Measurements from ENCODE around the gene BAIAP2L1. TPM values are rescaled to one million over a fixed set of nuclear protein-coding genes. Genes with fewer than 3 reads are reported as not detected.

Gene BAIAP2L1
- total RNA-seq, 1 donor from 2014 or later = 2.1 TPM

DNA sequence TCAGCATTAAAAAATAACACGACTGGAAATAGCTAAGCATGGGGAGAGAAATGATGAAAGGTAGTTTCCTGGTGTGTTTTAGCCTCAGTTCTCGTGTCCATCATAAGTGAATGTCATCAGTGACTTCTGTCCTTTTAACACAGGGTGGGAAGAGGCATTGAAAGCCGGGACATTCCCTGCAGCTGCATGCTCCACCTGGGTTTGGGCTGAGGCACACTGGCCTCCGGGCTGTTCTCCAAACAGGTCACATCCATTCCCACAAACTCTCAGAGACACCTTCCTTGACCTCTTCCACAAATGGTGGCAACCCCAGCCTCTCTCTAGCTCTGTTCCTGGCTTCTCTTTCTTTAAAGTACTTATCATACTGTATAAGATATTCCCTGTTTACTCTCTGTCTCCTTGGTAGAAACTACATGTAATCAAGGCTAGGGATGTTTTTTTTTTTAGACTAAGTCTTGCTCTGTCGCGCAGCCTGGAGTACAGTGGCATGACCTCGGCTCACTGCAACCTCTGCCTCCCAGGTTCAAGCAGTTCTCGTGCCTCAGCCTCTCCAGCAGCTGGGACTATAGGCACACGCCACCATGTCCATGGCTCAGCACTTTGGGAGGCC lies 22.6 kb downstream of the BAIAP2L1 start:
- Histone ChIP-seq H3K4me1 (no peaks in the 10 kb centered on the region), H3K27ac (replicated peaks) (no peak overlapping the region), H3K27me3 (ENCODE audit: low read depth) (no peaks in the 10 kb centered on the region), H3K4me3 (no peak overlapping the region), H3K9me3 (replicated peaks) (no peaks in the 10 kb centered on the region), H3K36me3 (no peaks in the 10 kb centered on the region)
- intact Hi-C loops (cut with micrococcal nuclease) = no loop called here
- TF ChIP-seq, protein P1, sequence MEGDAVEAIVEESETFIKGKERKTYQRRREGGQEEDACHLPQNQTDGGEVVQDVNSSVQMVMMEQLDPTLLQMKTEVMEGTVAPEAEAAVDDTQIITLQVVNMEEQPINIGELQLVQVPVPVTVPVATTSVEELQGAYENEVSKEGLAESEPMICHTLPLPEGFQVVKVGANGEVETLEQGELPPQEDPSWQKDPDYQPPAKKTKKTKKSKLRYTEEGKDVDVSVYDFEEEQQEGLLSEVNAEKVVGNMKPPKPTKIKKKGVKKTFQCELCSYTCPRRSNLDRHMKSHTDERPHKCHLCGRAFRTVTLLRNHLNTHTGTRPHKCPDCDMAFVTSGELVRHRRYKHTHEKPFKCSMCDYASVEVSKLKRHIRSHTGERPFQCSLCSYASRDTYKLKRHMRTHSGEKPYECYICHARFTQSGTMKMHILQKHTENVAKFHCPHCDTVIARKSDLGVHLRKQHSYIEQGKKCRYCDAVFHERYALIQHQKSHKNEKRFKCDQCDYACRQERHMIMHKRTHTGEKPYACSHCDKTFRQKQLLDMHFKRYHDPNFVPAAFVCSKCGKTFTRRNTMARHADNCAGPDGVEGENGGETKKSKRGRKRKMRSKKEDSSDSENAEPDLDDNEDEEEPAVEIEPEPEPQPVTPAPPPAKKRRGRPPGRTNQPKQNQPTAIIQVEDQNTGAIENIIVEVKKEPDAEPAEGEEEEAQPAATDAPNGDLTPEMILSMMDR (IDR thresholded peaks at IDR 0.05; ENCODE audit: borderline replicate concordance) = no peak
- no peak for DNase-seq

DNA sequence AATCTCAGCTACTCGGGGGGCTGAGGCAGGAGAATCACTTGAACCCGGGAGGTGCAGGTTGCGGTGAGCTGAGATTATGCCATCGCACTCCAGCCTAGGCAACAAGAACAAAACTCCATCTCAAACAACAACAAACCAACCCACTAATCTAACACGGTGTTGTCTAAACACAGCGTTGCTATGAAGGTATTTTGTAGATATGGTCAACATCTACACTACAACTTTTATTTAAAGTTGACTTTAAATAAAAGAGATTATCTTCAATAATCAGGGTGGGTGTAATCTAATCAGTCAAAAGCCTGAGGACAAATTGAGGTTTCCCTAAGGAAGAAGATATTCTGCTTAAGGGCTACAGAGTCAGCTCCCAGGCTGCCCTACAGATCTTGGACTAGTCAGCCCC lies 24.2 kb downstream of the BAIAP2L1 start:
- DNase-seq = no peak
- TF ChIP-seq, protein P1 (IDR thresholded peaks at IDR 0.05; ENCODE audit: borderline replicate concordance) = no peak
- Histone ChIP-seq H3K36me3 (no peaks in the 10 kb centered on the region), H3K27ac (replicated peaks) (no peak overlapping the region), H3K27me3 (ENCODE audit: low read depth) (no peaks in the 10 kb centered on the region), H3K4me3 (no peak overlapping the region), H3K4me1 (no peaks in the 10 kb centered on the region), H3K9me3 (replicated peaks) (no peaks in the 10 kb centered on the region)
- intact Hi-C loops (cut with micrococcal nuclease) = no loop called here

DNA sequence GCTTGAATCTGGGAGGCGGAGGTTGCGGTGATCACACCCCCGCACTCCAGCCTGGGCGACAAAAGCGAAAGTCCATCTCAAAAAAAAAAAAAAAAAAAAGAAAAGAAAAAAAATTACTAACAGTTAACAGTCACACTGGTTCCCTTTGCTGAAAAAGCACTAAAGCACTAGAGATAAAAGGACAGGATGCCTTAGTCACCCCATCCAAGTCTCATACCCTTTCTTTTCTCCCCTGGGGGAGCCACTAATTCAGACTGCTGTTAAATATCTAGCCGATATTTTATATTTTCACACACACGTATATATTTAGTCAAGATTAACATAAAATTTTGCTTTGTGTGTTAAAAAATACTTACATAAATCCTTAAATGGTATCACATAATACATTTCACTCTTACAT lies 25.2 kb downstream of the BAIAP2L1 start:
- Histone ChIP-seq H3K36me3 (no peaks in the 10 kb centered on the region), H3K9me3 (replicated peaks) (no peaks in the 10 kb centered on the region), H3K4me3 (no peak overlapping the region), H3K4me1 (no peaks in the 10 kb centered on the region), H3K27me3 (ENCODE audit: low read depth) (no peaks in the 10 kb centered on the region), H3K27ac (replicated peaks) (no peak overlapping the region)
- no peak for DNase-seq
- intact Hi-C loops (cut with micrococcal nuclease) = no loop called here
- TF ChIP-seq, protein P1 (IDR thresholded peaks at IDR 0.05; ENCODE audit: borderline replicate concordance) = no peak

DNA sequence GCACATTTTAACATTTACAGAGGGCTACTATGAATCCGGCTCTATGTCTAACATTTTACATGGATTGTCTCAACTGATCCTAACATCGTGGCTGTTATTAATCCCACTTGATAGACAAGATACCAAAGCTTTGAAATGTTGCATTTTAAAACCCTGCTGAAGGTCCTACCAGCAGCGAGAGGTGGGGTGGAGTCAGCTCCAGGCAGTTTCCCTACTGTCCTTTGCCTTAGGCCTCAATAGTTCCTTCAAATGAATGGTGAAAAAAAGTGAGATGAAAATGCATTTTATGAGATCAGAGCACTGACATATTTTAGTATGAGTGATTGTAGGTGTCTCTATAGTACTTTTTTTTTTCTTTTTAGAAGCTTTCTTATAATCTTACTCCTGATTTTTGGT lies 26.6 kb downstream of the BAIAP2L1 start:
- Histone ChIP-seq H3K36me3 (no peaks in the 10 kb centered on the region), H3K4me1 (no peaks in the 10 kb centered on the region), H3K27ac (replicated peaks) (no peak overlapping the region), H3K27me3 (ENCODE audit: low read depth) (no peaks in the 10 kb centered on the region), H3K9me3 (replicated peaks) (no peaks in the 10 kb centered on the region), H3K4me3 (no peak overlapping the region)
- DNase-seq = no peak
- intact Hi-C loops (cut with micrococcal nuclease) = no loop called here
- TF ChIP-seq, protein P1 (IDR thresholded peaks at IDR 0.05; ENCODE audit: borderline replicate concordance) = no peak

DNA sequence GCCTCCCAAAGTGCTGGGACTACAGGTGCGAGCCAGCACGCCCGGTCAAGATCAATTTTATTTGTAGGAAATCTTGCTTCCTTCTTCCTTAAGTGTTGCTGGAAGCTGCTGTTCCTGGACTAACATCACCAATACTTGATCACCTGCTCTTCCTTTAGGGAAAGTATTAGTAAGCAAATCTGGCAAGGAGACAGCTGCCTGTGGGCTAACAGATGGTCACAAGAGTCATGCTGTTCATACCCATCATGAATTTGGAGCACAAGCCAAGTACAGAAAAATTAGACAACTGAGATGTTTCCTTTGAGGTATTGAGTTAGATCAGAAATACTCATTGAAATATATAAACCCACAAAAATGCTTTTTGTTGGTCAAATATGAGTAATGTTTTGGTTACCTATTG lies 27.9 kb downstream of the BAIAP2L1 start:
- H3K36me3 ChIP-seq = no peaks in the 10 kb centered on the region
- DNase-seq = no peak
- H3K27me3 ChIP-seq (ENCODE audit: low read depth) = no peaks in the 10 kb centered on the region
- H3K4me1 ChIP-seq = no peaks in the 10 kb centered on the region
- no peak overlapping the region for H3K4me3 ChIP-seq
- TF ChIP-seq, protein P1 (IDR thresholded peaks at IDR 0.05; ENCODE audit: borderline replicate concordance) = no peak
- intact Hi-C loops (cut with micrococcal nuclease) = no loop called here
- no peak overlapping the region for H3K27ac ChIP-seq (replicated peaks)
- H3K9me3 ChIP-seq (replicated peaks) = no peaks in the 10 kb centered on the region

Data from left ventricle myocardium inferior (tissue), 1 donor.